ENCODE data around the gene CD36. TPM values are rescaled to one million over a fixed set of nuclear protein-coding genes. Genes with fewer than 3 reads are reported as not detected.

CD36 gene
- total RNA-seq, 1 experiment from 2014 or later: 0.32 TPM

- TF ChIP-seq EZH2 (IDR thresholded peaks at IDR 0.05) (no peak), EGR1 (IDR thresholded peaks at IDR 0.05; ENCODE audit: low read depth) (no peak)
- H3K4me2 ChIP-seq (ENCODE audit: low read length): no peak overlapping the region
- no peak overlapping the region for H2AFZ ChIP-seq (ENCODE audit: low read depth, low read length, poor library complexity, severe bottlenecking)
- no peaks in the 10 kb centered on the region for H3K79me2 ChIP-seq (ENCODE audit: insufficient read depth, low read length)
- ChIA-PET POLR2A (no interaction called here), CTCF (no interaction called here), RAD21 (ENCODE audit: low non-redundant PET in 1 of 2, low total read pairs in 2 of 2, uncharacterized antibody in 2 of 2, unreplicated experiment in 2 of 2) (no interaction called here)
- DNase-seq (ENCODE audit: low read depth, low spot score): no peak
- ATAC-seq: no peak
- BruUV-seq (replicated peaks): no TSS peak
- H3K27ac ChIP-seq (ENCODE audit: low read depth, low read length): no peak overlapping the region
- no peaks in the 10 kb centered on the region for H3K9me3 ChIP-seq (ENCODE audit: control insufficient read depth in 1 of 2, insufficient read depth in 1 of 2, low read depth in 1 of 2, low read length in 2 of 2)
- no peaks in the 10 kb centered on the region for H3K36me3 ChIP-seq (ENCODE audit: control insufficient read depth in 1 of 2, insufficient read depth in 2 of 2, low read length in 2 of 2)
- H3K9me2 ChIP-seq (ENCODE audit: insufficient read depth): no peaks in the 10 kb centered on the region
- no peaks in the 10 kb centered on the region for H3K4me1 ChIP-seq (ENCODE audit: control insufficient read depth in 1 of 2, insufficient read depth in 2 of 2, low read length in 2 of 2)
- no peak overlapping the region for H3K4me3 ChIP-seq (replicated peaks in 1 of 2; ENCODE audit: low read depth in 1 of 2, low read length in 2 of 2)
- intact Hi-C loops (cut with micrococcal nuclease): no loop called here
- H3K9ac ChIP-seq (ENCODE audit: low read length): no peak overlapping the region
- H4K20me1 ChIP-seq (ENCODE audit: insufficient read depth): no peaks in the 10 kb centered on the region
- no peaks in the 10 kb centered on the region for H3K27me3 ChIP-seq (ENCODE audit: insufficient read depth, low read length)
These were observed 569 bp downstream of the CD36 start for GRCh38 chr7:80639011-80639410.

- no peak for DNase-seq (ENCODE audit: low read depth, low spot score)
- no peaks in the 10 kb centered on the region for H3K79me2 ChIP-seq (ENCODE audit: insufficient read depth, low read length)
- no peaks in the 10 kb centered on the region for H3K9me2 ChIP-seq (ENCODE audit: insufficient read depth)
- no peaks in the 10 kb centered on the region for H3K9me3 ChIP-seq (ENCODE audit: control insufficient read depth in 1 of 2, insufficient read depth in 1 of 2, low read depth in 1 of 2, low read length in 2 of 2)
- BruUV-seq (replicated peaks): no TSS peak
- TF ChIP-seq, protein P1, sequence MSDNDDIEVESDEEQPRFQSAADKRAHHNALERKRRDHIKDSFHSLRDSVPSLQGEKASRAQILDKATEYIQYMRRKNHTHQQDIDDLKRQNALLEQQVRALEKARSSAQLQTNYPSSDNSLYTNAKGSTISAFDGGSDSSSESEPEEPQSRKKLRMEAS (IDR thresholded peaks at IDR 0.05): no peak
- TF ChIP-seq SIN3A (IDR thresholded peaks at IDR 0.05; ENCODE audit: low read depth): no peak
- no peak for TF ChIP-seq TCF7L2 (IDR thresholded peaks at IDR 0.05; ENCODE audit: borderline replicate concordance, extremely low read depth, insufficient read depth, insufficient read length)
- no peak for TF ChIP-seq CEBPB (IDR thresholded peaks at IDR 0.05; ENCODE audit: low read depth)
- no peak overlapping the region for H3K9ac ChIP-seq (ENCODE audit: low read length)
- no peaks in the 10 kb centered on the region for H3K27me3 ChIP-seq (ENCODE audit: insufficient read depth, low read length)
- ChIA-PET RAD21 (ENCODE audit: low non-redundant PET in 1 of 2, low total read pairs in 2 of 2, uncharacterized antibody in 2 of 2, unreplicated experiment in 2 of 2) (no interaction called here), POLR2A (no interaction called here), CTCF (no interaction called here)
- no peaks in the 10 kb centered on the region for H3K4me1 ChIP-seq (ENCODE audit: control insufficient read depth in 1 of 2, insufficient read depth in 2 of 2, low read length in 2 of 2)
- no peak overlapping the region for H3K27ac ChIP-seq (ENCODE audit: low read depth, low read length)
- no peaks in the 10 kb centered on the region for H4K20me1 ChIP-seq (ENCODE audit: insufficient read depth)
- ATAC-seq: no peak
- intact Hi-C loops (cut with micrococcal nuclease): no loop called here
- no peaks in the 10 kb centered on the region for H3K36me3 ChIP-seq (ENCODE audit: control insufficient read depth in 1 of 2, insufficient read depth in 2 of 2, low read length in 2 of 2)
- H3K4me2 ChIP-seq (ENCODE audit: low read length): no peak overlapping the region
- H2AFZ ChIP-seq (ENCODE audit: low read depth, low read length, poor library complexity, severe bottlenecking): no peak overlapping the region
- no peak overlapping the region for H3K4me3 ChIP-seq (replicated peaks in 1 of 2; ENCODE audit: low read depth in 1 of 2, low read length in 2 of 2)
These were observed 2.4 kb downstream of the CD36 start for GRCh38 chr7:80640846-80641245.
